Germinal center (tissue), 1 donor: ENCODE results near the gene FEZF1.

ENCODE experiments used
- DNase-seq: peaks from one replicate; pipeline ENCODE4 v3.0.0; 2012; ENCODE audit warnings: mixed read lengths, low spot score

The FEZF1 gene

DNA sequence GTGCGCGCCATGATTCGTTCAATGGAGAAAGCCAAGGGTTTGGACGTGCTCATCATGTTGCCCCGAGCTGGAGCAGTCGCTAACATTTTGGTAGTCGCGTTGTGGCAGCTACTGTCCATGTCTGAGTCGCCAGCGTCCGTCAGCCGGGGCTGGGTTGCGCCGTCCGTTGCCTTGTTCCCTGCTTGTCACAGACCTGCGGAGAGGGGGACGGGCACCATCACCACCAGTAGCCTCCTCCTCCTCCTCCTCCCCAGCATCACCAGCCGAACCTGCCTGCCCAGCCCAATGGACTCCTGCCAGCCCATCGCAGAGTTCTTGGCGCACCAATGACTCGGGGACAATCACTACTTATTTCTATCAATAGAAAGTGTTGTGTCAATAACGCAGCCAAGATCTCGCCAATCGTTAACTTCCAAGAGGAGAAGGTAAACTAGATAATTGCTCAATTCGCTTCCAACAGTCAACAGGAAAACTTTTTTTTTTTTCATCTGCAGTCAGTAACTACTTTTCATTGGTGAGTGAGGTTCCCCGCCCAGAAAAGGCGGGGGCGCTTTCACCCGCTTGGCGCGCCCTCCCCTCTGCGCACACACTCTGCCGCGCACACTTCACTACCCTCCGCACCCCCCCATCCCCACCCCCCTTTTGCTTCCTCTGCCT, at the start of gene FEZF1:
TSS of gene FEZF1 (minus strand) at position 432 of the 657 bp plus-strand sequence. CDS start at position 119, 313 bp downstream.
- DNase-seq: no peak

DNA sequence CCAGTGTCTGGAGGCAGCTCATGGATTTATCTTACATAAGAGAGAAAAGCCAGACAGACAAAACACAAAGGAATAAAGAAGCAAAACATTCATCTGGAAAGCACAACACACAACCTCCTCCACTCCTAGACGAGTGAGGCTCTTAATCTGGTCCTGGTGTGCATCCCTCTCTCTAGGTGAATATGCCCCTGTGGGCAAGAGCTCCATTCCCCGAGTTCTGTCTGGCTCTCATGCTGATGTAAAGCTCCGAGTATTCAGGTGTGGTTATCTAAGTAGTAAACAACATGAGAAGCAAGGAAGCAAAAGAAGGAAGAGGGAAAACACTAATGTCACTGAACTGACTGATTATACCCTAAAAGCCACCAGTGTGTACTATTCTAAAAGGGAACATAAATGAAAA, 47.9 kb upstream of the FEZF1 start:
- no peak for DNase-seq

DNA sequence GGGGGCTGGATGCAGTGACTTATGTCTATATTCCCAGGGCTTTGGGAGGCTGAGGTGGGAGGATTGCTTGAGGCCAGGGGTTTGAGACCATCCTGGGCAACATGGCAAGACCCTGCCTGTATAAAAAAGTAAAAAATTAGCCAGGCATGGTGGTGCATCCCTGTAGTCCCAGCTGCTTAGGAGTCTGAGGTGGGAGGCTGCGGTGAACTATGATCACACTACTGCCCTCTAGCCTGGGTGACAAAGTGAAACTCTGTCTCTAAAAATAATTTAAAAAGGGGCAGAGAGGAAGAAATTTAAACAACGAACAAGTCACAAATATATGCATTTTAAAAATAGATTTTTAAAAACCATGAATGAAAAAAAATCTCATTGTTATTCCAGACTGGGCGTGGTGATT, 46.2 kb upstream of the FEZF1 start:
- DNase-seq: no peak

DNA sequence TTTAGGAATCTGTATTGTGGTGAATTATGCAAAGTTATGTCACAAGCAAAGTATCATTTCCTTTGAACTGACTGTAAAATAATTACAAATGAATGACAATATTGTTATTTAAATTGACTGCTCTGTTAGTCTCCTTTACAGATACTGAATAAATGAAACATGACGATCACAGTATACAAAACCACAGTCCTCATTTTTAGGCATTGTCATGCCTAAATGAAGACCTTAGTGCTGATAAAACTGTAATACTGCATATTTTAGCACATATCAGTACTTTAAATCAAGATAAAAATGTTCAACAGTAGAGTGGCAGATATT, 39.7 kb upstream of the FEZF1 start:
- DNase-seq: no peak

GRCh38 chr7:122343601-122344302, 39.2 kb upstream of the FEZF1 start:
- no peak for DNase-seq

DNA sequence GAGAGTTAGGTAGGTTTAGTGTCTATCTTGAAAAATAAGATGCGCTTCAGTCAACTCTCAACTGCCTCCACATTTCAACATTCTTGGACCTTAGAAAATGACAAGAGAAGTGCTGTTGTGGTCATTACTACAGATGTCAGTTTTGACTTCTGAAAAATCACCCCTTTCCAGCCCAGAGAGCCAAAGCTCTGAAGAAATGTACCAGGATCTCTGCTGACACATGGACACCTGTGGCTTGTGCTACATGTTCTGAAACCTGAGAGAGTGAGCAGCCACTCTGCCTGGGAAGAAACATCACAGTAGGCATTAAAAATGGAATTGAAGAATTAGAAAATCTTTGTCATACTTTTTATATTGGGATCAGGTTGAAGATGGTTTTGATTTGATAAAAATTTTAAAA, 35.9 kb upstream of the FEZF1 start:
- DNase-seq: no peak

DNA sequence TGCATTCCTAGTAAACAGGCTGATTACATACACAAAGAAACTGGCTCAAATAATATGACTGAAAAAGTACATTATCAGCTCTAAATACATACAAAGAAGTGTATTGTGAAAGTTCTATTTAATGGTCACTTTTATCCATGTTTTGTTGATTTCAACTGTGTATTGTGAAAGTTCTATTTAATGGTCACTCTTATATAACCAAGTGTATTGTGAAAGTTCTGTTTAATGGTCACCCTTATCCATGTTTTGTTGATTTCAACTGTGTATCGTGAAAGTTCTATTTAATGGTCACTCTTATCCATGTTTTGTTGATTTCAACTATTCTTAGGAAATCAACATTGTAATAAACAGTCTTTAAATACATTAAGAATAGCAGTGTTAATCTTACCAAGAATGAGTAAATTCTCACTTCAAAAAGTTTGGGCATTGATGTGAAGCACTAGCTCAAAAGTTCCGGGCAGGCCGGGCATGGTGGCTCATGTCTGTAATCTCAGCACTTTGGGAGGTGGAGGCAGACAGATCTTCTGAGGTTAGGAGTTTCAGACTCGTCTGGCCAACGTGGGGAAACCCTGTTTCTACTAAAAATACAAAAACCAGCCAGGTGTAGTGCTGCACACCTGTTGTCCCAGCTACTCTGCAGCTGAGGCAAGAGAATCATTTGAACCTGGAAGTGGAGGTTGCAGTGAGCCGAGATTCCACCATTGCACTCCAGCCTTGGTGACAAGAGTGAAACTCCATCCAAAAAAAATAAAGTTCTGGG, 34.8 kb upstream of the FEZF1 start:
- DNase-seq: no peak

GRCh38 chr7:122337011-122337410, 32.5 kb upstream of the FEZF1 start:
- DNase-seq: no peak

GRCh38 chr7:122329145-122329802, 24.7 kb upstream of the FEZF1 start:
- DNase-seq: no peak

DNA sequence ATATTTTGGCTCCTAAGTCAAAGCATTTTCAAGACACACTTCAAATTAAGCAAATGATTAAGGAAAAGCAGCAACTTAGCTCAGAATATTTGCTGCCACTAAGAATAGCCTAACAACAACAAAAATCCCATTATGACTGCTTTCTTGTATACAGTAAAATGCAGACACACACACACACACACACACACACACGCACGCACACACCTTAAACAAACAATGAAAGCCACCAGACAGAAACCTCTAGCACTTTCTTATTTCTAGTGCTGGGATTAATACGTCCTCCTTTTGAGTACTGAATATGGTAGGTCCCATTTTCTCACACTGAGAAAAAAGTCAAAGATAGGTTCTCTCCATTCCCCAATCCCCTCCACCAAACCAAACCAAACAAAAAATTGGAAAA, 23.4 kb upstream of the FEZF1 start:
- DNase-seq: no peak

GRCh38 chr7:122316467-122317388, 12.2 kb upstream of the FEZF1 start:
- DNase-seq: no peak

DNA sequence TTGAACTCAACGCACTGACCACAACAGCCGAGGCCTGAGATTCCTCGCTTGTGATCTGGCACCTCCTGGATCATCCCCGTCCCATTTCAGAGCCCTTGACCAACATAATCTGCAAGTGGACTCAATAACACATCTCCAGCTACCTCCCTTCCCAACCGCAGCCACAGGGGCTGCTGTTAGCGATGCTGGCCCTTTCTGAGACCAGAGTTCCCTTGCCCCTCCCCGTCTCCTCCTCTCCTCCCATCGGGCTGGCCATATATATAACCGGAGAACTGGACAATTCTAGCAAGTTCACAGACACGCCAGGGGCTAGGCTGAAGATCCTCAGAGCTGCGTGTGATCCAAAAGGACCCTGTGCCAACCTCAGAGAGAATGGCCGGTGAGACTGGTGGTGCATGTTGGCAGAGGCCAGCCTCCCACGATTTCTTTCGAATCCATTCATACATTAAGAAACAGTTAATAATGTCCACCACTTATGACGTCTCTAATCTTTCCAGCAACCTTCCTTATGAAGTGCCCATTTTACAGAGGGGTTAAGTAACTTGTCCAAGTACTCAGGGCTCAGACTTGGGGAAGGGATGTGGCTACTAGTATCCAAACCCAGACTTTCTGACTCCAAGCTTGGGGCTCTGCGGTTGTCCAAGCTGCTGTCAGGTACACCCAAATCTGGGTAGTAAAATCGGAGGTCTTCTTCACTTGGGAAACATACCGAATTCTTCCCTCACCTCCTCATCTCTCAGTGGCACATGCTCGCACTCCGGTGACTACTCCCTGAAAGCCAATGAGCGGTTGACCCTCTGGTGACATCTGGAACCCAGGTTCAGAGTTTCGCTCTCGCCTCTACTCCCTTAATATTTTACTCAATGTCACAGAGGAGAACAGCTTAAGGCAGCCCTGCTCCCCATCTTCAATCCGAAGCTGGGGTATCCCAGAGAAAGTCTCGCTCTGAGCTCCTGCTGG, 11.2 kb upstream of the FEZF1 start:
- DNase-seq: no peak

DNA sequence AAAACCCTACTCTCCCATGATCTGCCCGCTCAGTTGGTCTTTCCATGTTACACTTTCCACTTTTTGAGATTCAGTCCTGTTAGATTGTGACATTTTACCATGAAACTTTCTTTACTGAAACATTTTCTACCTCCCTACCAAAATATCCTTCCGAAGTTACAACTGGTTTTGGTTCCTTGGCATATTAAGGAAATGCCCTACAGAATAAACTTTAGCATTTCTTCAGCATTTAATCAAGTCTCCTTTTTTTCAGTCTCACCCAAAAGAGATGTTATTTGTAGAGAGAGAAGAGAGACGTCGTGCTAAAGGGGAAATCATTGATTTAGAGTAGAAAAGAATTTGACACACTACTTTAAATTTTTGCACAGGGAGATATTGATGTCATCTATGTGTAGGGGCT, 9.7 kb upstream of the FEZF1 start:
- DNase-seq: no peak

GRCh38 chr7:122312789-122313188, 8.2 kb upstream of the FEZF1 start:
- DNase-seq: no peak

DNA sequence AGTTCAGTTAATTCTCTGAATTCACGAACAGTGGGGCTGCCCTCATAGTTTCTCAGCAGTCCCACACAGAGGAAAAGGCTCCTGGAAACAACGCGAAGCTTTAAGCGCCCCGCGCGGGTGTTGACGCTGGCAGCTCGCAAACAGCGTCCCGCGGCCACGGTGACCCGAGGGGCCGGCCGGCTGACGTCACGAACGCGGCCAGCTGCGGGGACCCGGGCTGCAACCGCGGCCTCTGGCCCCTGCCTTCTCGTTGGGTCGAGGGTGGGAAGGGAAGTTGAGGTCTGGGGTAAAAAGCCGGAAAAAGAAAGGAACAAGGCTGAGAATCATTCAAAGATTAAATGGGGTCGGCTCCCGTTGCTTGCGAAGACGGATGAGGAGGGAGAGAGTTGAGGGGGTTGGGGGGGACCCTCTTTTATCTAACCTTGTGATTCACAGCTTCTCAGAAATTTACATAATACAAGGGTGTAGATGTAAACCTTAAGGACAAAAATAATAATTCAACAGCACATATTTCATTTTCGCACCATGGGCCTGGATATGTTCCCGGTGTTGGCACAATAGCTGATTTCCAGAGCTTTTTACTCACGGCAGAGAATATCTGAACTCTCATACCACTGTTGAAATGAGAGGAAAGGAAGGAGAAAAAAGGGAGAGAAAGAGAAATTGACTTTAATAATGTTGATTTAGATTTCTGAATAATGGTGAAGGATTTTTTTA, 7.3 kb upstream of the FEZF1 start:
- no peak for DNase-seq

GRCh38 chr7:122311050-122311700, 6.6 kb upstream of the FEZF1 start:
- DNase-seq: no peak

DNA sequence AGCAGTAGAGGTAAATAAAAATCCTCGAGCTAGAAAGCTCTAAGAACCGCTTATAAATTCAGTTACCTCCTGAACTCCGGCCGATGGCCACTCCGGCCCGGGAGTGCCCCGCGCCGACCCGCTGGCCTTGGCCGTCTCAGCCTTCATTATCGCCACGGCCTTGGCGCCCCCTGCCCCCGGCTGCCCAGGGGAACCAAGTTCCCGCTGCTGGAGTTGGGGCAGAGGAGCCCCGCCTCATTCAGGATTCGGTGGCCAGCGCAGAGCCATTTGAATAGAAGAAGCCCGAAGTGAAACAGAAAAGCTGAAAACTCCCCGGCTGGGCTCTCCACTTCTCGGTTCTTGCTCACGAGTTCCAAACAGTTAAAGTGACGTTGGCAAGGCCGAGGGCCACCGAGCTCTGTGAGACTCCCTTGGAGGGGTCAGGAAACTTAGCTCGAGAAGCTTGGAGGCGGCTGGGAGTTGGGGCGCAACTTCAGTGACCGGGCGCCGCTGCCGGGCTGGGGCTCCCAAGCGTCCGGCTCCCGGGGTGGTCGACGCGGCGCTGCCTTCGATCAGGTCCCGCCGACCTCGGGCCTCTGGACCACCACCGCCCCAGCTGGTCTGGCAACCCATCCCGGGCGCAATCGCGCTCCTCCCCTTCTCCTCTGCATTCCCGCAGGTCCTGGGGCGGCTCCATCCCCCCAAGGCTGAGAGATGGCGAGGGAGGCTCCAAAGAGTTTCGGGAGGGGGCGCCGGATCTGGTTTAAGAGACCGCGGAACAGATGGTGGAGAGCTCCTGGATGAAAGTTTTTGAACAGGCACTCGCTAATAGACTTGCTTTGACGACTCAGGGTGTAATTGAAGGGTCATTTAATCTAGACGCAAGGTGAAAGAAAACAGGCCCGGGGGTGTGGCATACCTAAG, 5.8 kb upstream of the FEZF1 start:
- DNase-seq: no peak

GRCh38 chr7:122309421-122309820, 4.9 kb upstream of the FEZF1 start:
- DNase-seq: no peak
